HFFc6 (cell line): ENCODE results near the gene SSNA1. TPM values are rescaled to one million over a fixed set of nuclear protein-coding genes. Genes with fewer than 3 reads are reported as not detected.

ENCODE experiments used
- DNase-seq: peaks from one replicate; pipeline ENCODE4 v3.0.0-alpha.2; 2018
- H3K27ac Mint-ChIP-seq: 2 replicates; pipeline ENCODE4 v1.8.0; 2020; ENCODE audit warnings: mild to moderate bottlenecking, mixed read lengths
- H3K27me3 Mint-ChIP-seq: 2 replicates; pipeline ENCODE4 v1.8.0; 2021; ENCODE audit warnings: mild to moderate bottlenecking, moderate library complexity, mixed read lengths; ENCODE audit not compliant: insufficient read depth
- H3K36me3 Mint-ChIP-seq: 2 replicates; pipeline ENCODE4 v1.8.0; 2021; ENCODE audit warnings: low read depth, mixed read lengths
- H3K4me1 Mint-ChIP-seq: 2 replicates; pipeline ENCODE4 v1.8.0; 2020; ENCODE audit warnings: low read depth, mixed read lengths
- H3K4me3 Mint-ChIP-seq: 2 replicates; pipeline ENCODE4 v1.8.0; 2020; ENCODE audit warnings: mild to moderate bottlenecking, moderate library complexity, mixed read lengths
- H3K9me3 Mint-ChIP-seq: 2 replicates; pipeline ENCODE4 v1.8.0; 2020; ENCODE audit warnings: mild to moderate bottlenecking, mixed read lengths
- total RNA-seq, 6 experiments: library from RNA; stranded (reverse); fragmentation: NEBNext Ultra II Directional; extraction: Animal tissue kit (Norgen Biotek cat#: 25700); gene quantifications; 2 replicates in 1 of 6; 3 replicates in 5 of 6; pipeline ENCODE4 v1.2.3, GENCODE V29; 2021
- TF ChIP-seq, protein P1 (sequence below): fragments of 200-600 bp; sonication (generic); IDR thresholded peaks from 2 replicates; pipeline ENCODE4 v1.5.0; 2021; ENCODE audit warnings: antibody characterized with exemption, mild to moderate bottlenecking

Gene SSNA1
- total RNA-seq, 6 experiments from 2014 or later: 76.7 to 82.8 (median 82.1) TPM

DNA sequence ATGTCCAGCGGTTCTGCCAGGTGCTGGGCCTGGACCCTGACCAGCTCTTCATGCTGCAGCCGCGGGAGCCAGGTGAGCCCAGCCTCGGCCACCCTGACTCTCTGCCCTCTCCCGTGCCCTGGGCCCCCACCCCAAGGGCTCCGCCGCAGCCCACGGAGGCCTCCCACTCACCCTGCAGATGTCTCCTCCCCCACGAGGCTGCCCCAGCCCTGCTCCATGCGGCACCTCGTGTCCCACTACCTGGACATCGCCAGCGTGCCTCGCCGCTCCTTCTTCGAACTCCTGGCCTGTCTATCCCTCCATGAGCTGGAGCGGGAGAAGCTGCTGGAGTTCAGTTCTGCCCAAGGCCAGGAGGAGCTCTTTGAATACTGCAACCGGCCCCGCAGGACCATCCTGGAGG, 26.1 kb downstream of the SSNA1 start:
- H3K4me1 Mint-ChIP-seq: peaks cover 5% of the 10 kb centered on the region; the same call in 1 of the 2 replicates
- H3K27me3 Mint-ChIP-seq: peaks cover 2% of the 10 kb centered on the region
- no peak for DNase-seq
- no peaks in the 10 kb centered on the region for H3K9me3 Mint-ChIP-seq
- H3K27ac Mint-ChIP-seq: no peak overlapping the region
- no peak overlapping the region for H3K4me3 Mint-ChIP-seq
- TF ChIP-seq, protein P1, sequence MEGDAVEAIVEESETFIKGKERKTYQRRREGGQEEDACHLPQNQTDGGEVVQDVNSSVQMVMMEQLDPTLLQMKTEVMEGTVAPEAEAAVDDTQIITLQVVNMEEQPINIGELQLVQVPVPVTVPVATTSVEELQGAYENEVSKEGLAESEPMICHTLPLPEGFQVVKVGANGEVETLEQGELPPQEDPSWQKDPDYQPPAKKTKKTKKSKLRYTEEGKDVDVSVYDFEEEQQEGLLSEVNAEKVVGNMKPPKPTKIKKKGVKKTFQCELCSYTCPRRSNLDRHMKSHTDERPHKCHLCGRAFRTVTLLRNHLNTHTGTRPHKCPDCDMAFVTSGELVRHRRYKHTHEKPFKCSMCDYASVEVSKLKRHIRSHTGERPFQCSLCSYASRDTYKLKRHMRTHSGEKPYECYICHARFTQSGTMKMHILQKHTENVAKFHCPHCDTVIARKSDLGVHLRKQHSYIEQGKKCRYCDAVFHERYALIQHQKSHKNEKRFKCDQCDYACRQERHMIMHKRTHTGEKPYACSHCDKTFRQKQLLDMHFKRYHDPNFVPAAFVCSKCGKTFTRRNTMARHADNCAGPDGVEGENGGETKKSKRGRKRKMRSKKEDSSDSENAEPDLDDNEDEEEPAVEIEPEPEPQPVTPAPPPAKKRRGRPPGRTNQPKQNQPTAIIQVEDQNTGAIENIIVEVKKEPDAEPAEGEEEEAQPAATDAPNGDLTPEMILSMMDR: no peak
- no peaks in the 10 kb centered on the region for H3K36me3 Mint-ChIP-seq

DNA sequence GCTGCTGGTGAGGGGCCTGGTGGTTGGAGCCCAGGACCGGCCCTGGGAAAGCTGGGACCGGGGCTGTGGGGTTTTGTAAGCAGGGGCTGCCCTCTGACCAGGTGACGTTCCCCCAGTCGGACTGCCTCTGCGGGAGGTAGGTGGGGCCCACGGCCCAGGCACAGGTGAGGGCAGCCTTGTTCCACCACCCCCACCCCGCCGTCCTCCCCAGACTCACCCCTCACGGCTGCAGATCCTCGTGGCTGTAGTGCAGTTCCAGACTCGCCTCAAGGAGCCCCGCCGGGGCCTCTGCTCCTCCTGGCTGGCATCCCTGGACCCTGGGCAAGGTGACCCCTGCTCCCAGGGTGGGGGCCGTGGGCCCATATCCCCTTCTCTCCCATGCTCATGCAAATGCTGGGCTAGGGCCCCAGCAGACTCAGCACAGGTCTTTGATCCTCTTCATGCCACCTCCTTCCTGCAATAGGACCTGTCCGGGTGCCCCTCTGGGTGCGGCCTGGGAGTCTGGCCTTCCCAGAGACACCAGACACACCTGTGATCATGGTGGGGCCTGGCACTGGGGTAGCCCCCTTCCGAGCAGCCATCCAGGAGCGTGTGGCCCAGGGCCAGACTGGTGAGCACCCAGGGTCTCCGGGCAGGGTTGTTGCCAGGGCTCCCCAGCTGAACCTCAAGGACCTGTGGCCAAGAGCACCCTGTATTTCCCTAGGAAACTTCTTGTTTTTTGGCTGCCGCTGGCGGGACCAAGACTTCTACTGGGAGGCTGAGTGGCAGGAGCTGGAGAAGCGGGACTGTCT, 26.9 kb downstream of the SSNA1 start:
- Mint-ChIP-seq H3K36me3 (no peaks in the 10 kb centered on the region), H3K4me3 (no peak overlapping the region), H3K9me3 (no peaks in the 10 kb centered on the region), H3K27ac (no peak overlapping the region), H3K4me1 (peaks cover 5% of the 10 kb centered on the region; the same call in 1 of the 2 replicates), H3K27me3 (peaks cover 2% of the 10 kb centered on the region)
- no peak for DNase-seq
- TF ChIP-seq, protein P1: no peak

DNA sequence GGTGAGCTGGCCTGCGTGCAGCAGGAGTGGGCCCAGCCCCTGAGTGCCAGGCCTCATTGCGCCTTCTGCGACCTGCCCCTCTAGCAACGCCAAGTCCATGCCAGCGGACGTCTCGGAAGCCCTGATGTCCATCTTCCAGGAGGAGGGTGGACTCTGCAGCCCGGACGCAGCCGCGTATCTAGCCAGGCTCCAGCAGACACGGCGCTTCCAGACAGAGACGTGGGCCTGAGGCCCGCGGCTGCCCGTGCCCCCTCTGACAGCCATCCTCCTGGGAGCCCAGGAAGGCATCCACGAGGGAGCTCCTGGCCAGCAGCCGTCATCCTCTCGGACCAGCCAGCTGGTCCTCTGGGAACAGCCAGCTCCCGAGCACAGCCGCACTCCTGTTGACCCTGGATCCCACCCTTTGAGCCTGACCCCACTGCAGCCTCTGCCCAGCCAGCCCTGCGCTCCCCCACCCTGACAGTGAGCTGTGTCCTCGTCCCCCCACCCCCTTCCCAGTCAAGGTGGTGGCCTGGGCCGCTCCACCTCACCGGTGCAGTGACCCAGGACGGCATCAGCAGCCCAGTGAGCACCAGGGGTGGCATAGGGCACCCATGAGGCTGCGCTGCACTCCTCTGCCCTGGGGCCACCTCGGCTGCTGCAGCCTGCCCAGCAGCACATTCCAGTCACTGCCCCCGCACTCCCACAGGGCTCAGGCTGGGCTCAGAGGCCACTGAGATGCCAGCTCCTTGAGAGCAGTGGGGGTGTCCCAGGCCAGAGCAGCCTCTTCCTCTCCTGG, 27.9 kb downstream of the SSNA1 start:
- H3K9me3 Mint-ChIP-seq: no peaks in the 10 kb centered on the region
- H3K27me3 Mint-ChIP-seq: no peaks in the 10 kb centered on the region; the same call in 1 of the 2 replicates
- H3K4me3 Mint-ChIP-seq: no peak overlapping the region
- H3K36me3 Mint-ChIP-seq: no peaks in the 10 kb centered on the region
- no peak for DNase-seq
- H3K27ac Mint-ChIP-seq: no peak overlapping the region
- peaks cover 5% of the 10 kb centered on the region; the same call in 1 of the 2 replicates for H3K4me1 Mint-ChIP-seq
- TF ChIP-seq, protein P1: no peak

DNA sequence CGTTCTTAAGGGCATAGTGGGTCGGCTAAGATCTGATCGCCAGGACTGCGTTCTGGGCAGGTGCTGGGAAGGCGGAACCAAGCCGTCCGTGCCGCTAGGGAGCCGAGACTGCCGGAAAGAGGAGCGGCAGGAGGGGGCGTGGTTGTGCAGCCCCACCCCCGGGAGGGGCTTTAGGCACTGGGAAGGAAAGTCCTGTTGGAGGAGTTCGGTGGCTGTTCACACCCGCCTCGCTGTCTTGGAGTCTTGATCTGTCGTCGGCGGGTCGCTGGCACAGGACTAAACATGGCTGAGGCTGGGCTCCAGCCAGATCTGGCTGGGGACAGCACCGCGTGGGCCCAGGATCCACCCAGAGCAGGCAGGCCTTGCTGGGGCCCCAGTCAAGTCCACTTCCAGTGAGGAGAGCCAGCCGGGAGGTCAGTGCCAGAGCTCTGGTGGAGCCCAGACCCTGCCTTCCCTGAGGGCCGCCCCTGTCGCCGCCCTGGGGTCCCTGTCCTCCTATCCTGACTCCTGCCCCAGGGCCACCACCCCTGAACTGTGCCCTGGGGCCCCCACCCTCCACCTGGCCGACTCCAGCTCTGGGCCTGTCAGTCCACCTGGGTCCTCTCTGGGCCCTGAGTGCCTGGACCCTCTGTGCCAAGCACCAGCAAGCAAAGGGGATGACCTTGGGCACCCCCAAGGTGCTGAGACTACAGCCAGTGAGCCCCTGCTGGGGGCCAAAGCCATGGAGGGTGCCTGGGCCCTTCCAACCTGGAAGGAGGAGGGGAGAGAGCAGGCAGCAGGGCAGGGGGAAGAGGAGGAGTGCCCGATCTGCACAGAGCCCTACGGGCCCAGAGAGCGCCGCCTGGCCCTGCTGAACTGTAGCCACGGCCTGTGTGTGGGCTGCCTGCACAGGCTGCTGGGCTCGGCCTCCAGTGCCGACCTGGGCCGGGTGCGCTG, 29.1 kb downstream of the SSNA1 start:
- Mint-ChIP-seq H3K4me3 (no peak overlapping the region), H3K27me3 (no peaks in the 10 kb centered on the region), H3K9me3 (no peaks in the 10 kb centered on the region), H3K36me3 (no peaks in the 10 kb centered on the region), H3K27ac (no peak overlapping the region), H3K4me1 (peaks cover 5% of the 10 kb centered on the region; the same call in 1 of the 2 replicates)
- TF ChIP-seq, protein P1: no peak
- no peak for DNase-seq

DNA sequence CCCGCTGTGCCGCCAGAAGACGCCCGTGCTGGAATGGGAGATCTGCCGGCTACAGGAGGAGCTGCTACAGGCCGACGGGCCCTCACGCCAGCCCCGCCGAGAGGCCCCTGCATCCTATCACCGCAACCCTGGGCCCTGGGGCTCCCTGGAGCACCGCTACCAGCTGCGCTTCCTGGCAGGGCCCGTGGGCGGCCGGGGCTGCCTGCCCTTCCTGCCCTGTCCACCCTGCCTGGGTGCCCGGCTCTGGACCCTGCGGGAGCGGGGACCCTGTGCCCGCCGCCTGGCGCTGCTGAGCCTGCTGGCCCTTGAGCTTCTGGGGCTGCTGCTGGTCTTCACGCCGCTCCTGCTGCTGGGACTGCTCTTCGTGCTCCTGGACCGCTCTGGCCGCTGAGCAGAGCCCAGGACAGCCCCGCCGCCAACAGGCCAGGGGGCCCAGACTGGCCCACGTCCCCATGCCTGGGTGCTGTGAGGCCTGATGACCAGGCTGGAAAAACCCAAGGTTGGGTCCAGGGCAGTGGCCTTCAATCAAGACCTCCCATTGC, 29.8 kb downstream of the SSNA1 start:
- Mint-ChIP-seq H3K9me3 (no peaks in the 10 kb centered on the region), H3K4me1 (peaks cover 5% of the 10 kb centered on the region; the same call in 1 of the 2 replicates), H3K36me3 (no peaks in the 10 kb centered on the region), H3K27me3 (no peaks in the 10 kb centered on the region; the same call in 1 of the 2 replicates), H3K4me3 (no peak overlapping the region), H3K27ac (no peak overlapping the region)
- TF ChIP-seq, protein P1: no peak
- no peak for DNase-seq
